Measurements from ENCODE around the gene ARAP1. TPM values are rescaled to one million over a fixed set of nuclear protein-coding genes. Genes with fewer than 3 reads are reported as not detected.
A peak's percentile ranks its signal among the peaks of the same experiment; 100 is the strongest.

ARAP1 gene
- total RNA-seq, 2 donors from 2014 or later: 74.4 to 88.3 TPM

GRCh38 chr11:72743321-72744221 is 8.6 kb downstream of the ARAP1 start:
- Histone ChIP-seq H3K27ac (ENCODE audit: low read depth, low read length) (no peak overlapping the region), H3K9ac (ENCODE audit: extremely low read depth, low read length, poor library complexity, severe bottlenecking) (no peak overlapping the region), H3K4me3 (ENCODE audit: low read length) (no peak overlapping the region), H3K27me3 (ENCODE audit: control insufficient read depth, insufficient read depth, low read length, poor library complexity, severe bottlenecking) (no peaks in the 10 kb centered on the region), H3K9me3 (ENCODE audit: control insufficient read depth, low read length) (no peaks in the 10 kb centered on the region), H3K4me1 (ENCODE audit: control insufficient read depth, insufficient read depth, low read length) (peaks cover 11% of the 10 kb centered on the region), H3K36me3 (ENCODE audit: control insufficient read depth, insufficient read depth, low read length) (peaks cover 3% of the 10 kb centered on the region)
- TF ChIP-seq CTCF (conservative IDR thresholded peaks at IDR 0.05): no peak
- peaks cover 47% of the 10 kb centered on the region for H3K4me1 Mint-ChIP-seq
- 77 to 100% methylated on average over 1 to 6 of the region's 6 CpGs for WGBS, 2 experiments (ENCODE audit: insufficient coverage in 1 of 2, insufficient read length in 1 of 2)
- no peak overlapping the region for H3K4me3 Mint-ChIP-seq
- DNase-seq: no peak
- H3K27me3 Mint-ChIP-seq (ENCODE audit: insufficient read depth): no peaks in the 10 kb centered on the region
- peaks cover 5% of the 10 kb centered on the region for H3K36me3 Mint-ChIP-seq (ENCODE audit: low read depth)
- no peaks in the 10 kb centered on the region for H3K9me3 Mint-ChIP-seq
- H3K27ac Mint-ChIP-seq: peak overlapping the region; percentile 78

DNA sequence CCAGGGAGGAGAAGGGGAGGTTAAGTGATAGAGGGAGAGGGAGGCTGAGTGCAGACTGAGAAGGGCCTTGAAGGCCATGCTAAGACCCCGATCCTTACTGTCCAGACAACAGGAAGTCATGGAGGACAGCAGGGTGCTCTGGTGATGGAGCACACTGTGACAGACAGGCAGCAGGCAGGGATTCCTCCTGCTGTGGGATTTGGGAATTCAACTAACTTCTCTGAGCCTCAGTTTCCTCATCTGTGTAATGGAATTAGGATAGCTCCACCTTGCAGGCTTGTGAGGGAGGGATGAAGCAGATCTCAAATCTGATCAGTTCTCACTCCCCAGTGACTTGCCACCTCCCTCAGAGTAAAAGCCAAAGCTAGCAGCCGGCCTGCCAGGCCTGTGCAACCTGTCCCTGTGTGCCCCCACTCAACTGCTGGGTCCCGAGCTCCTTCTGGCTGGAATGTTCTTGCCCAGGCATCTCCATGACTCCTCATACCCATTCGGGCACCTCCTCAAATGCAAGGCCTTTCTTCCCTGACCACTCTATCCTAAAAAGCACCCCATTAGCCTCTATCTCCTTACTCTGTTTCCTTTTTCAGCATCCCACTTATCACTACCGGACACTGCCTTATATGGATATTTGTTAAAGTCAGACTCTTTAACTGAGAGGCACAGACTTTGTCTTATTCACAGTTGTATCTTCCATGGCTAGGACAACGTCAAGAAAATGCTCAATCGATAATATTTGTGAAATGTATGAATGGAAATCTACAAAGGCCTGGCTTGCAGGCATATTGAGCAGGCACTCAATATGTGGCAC is 9.5 kb downstream of the ARAP1 start:
- no peak overlapping the region for H3K4me3 Mint-ChIP-seq
- Histone ChIP-seq H3K9ac (ENCODE audit: extremely low read depth, low read length, poor library complexity, severe bottlenecking) (no peak overlapping the region), H3K4me3 (ENCODE audit: low read length) (no peak overlapping the region), H3K27ac (ENCODE audit: low read depth, low read length) (no peak overlapping the region), H3K4me1 (ENCODE audit: control insufficient read depth, insufficient read depth, low read length) (peaks cover 11% of the 10 kb centered on the region), H3K36me3 (ENCODE audit: control insufficient read depth, insufficient read depth, low read length) (peaks cover 6% of the 10 kb centered on the region), H3K9me3 (ENCODE audit: control insufficient read depth, low read length) (no peaks in the 10 kb centered on the region), H3K27me3 (ENCODE audit: control insufficient read depth, insufficient read depth, low read length, poor library complexity, severe bottlenecking) (no peaks in the 10 kb centered on the region)
- peaks cover 48% of the 10 kb centered on the region for H3K4me1 Mint-ChIP-seq
- no peaks in the 10 kb centered on the region for H3K27me3 Mint-ChIP-seq (ENCODE audit: insufficient read depth)
- H3K27ac Mint-ChIP-seq: peak overlapping the region; percentile 96
- 90 to 91% methylated on average over 4 to 7 of the region's 7 CpGs for WGBS, 2 experiments (ENCODE audit: insufficient coverage in 1 of 2, insufficient read length in 1 of 2)
- no peak for TF ChIP-seq CTCF (conservative IDR thresholded peaks at IDR 0.05)
- H3K36me3 Mint-ChIP-seq (ENCODE audit: low read depth): peaks cover 3% of the 10 kb centered on the region
- no peak for DNase-seq
- no peaks in the 10 kb centered on the region for H3K9me3 Mint-ChIP-seq

DNA sequence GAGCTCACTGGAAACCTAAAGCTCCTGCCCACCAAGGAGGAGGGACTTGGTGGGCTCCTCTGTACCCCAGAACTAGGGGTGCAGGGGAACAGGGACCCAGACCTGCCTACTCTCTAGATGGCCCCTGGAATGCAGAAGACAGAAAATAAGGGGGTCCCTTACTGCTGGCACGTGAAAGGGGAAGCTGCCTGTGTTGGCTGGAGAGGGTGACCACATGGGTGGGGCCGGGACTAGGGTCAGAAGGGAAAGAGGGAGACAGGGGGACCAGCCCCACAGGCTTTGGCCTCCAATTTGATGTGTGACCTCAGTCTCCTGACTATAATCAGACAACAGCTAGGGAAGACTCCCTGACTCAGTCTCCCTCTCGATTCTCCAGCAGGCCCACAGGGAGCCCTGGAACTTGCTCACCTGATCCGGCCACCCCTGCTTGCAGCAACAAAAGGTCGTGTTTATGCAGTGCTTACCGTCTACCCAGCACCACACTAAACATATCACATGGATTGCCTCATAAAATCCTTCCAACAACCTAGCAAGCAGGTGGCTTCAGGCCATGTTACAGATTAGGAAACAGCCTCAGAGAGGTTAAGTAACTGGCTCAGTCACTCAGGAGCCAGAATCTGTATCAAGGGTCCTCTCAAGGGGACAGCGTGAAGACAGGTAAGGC is 10.2 kb downstream of the ARAP1 start:
- no peak overlapping the region for H3K27ac ChIP-seq (ENCODE audit: low read depth, low read length)
- H3K9me3 ChIP-seq (ENCODE audit: control insufficient read depth, low read length): no peaks in the 10 kb centered on the region
- H3K27me3 Mint-ChIP-seq (ENCODE audit: insufficient read depth): no peaks in the 10 kb centered on the region
- H3K4me1 ChIP-seq (ENCODE audit: control insufficient read depth, insufficient read depth, low read length): peaks cover 11% of the 10 kb centered on the region
- TF ChIP-seq CTCF (conservative IDR thresholded peaks at IDR 0.05): no peak
- peak overlapping the region; percentile 47 for H3K4me3 Mint-ChIP-seq
- peak overlapping the region; percentile 96 for H3K27ac Mint-ChIP-seq
- H3K36me3 Mint-ChIP-seq (ENCODE audit: low read depth): peaks cover 9% of the 10 kb centered on the region
- H3K4me1 Mint-ChIP-seq: peaks cover 51% of the 10 kb centered on the region
- no peak for DNase-seq
- H3K9ac ChIP-seq (ENCODE audit: extremely low read depth, low read length, poor library complexity, severe bottlenecking): peak overlapping the region; percentile 25
- no peaks in the 10 kb centered on the region for H3K27me3 ChIP-seq (ENCODE audit: control insufficient read depth, insufficient read depth, low read length, poor library complexity, severe bottlenecking)
- no peaks in the 10 kb centered on the region for H3K9me3 Mint-ChIP-seq
- H3K36me3 ChIP-seq (ENCODE audit: control insufficient read depth, insufficient read depth, low read length): peaks cover 7% of the 10 kb centered on the region
- 81 to 88% methylated on average over 4 to 7 of the region's 7 CpGs for WGBS, 2 experiments (ENCODE audit: insufficient coverage in 1 of 2, insufficient read length in 1 of 2)
- H3K4me3 ChIP-seq (ENCODE audit: low read length): no peak overlapping the region

Measured in endodermal cell (in vitro differentiated cells).